Epithelial cell of esophagus (primary cell): ENCODE data around the gene EDC4.

Experiments
- DNase-seq: peaks from one replicate; pipeline ENCODE4 v3.0.0; 2010; ENCODE audit warnings: low read depth
- H3K4me3 ChIP-seq: 2 replicates; pipeline ENCODE4 v1.5.1; 2011; ENCODE audit warnings: mild to moderate bottlenecking, low read length, control low read depth
- TF ChIP-seq, protein P1 (sequence below): IDR thresholded peaks from 2 replicates; pipeline ENCODE4 v1.5.1; 2011; ENCODE audit warnings: low read depth, mild to moderate bottlenecking, low read length, control low read depth, inconsistent platforms; ENCODE audit not compliant: insufficient read depth; ENCODE audit errors: missing control alignments

The EDC4 gene

DNA sequence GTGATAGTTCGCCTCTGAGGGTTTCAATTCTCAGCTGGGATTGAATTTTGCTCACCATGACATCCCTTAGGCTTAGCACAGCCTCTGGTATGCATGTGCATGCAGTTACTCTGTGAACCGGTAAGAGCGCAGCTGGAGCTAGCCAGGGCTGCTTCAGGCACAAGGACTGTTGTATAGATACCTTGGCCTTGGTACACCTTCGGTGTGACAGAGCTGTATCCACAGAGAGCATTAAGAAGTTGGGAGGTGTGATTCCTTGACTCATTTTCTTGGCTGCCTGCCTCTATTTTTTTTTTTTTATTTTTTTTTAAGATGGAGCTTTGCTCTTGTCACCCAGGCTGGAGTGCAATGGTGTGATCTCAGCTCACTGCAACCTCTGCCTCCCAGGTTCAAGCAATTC, 28.4 kb upstream of the EDC4 start:
- TF ChIP-seq, protein P1, sequence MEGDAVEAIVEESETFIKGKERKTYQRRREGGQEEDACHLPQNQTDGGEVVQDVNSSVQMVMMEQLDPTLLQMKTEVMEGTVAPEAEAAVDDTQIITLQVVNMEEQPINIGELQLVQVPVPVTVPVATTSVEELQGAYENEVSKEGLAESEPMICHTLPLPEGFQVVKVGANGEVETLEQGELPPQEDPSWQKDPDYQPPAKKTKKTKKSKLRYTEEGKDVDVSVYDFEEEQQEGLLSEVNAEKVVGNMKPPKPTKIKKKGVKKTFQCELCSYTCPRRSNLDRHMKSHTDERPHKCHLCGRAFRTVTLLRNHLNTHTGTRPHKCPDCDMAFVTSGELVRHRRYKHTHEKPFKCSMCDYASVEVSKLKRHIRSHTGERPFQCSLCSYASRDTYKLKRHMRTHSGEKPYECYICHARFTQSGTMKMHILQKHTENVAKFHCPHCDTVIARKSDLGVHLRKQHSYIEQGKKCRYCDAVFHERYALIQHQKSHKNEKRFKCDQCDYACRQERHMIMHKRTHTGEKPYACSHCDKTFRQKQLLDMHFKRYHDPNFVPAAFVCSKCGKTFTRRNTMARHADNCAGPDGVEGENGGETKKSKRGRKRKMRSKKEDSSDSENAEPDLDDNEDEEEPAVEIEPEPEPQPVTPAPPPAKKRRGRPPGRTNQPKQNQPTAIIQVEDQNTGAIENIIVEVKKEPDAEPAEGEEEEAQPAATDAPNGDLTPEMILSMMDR: peak; percentile 37
- DNase-seq: peak; percentile 83
- no peak overlapping the region for H3K4me3 ChIP-seq

DNA sequence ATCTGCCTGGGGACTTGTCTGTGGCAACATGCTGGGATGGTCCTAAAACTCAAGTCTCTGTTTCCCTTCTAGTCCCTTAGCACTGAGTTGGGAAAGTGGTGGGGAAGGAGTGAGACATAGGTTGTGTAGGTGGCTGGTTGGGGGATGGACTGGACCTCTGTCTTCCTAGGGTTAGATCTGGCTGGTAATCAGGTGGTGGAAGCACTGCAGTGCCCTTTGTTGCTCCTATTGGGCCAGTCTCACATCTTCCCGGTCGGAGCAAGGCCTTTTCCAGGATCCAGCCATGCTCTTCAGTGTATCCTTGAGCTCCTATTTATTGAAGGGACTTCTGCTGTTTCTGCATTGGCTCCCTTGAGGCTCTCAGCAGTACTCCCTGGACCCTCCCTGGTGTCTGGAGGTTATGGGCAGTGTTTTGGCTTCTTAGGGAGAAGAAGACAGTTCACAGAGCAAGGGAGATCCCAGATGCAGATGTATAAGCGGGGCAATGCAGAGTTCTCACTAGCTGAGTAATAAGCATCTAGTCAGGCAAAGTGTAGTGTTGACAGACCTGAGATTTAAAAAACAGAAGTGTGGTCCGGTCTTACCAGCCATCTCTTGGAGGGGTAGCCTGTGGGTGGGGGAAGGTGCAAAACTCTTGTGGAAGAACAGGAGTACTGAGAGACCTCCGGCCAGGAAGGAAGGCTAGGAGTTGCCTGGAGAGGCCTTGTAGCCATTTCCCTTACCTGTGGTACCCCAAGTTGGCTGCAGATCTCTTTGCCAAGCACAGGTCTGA, 27.4 kb upstream of the EDC4 start:
- TF ChIP-seq, protein P1: no peak
- DNase-seq: no peak
- H3K4me3 ChIP-seq: peak overlapping the region; percentile 74

DNA sequence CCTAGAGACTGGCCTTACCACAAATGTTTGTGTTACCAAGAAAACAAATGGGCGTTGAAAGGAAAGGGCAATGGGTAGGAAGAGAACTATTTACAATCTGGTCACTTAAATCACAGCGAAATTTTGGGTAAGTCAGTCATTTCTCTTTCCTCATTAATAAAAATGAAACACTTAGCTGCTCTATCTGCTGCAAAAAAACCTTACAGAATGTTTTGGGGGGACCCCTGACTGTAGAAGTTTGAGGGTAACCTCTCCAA, 26.9 kb upstream of the EDC4 start:
- DNase-seq: no peak
- TF ChIP-seq, protein P1: no peak

DNA sequence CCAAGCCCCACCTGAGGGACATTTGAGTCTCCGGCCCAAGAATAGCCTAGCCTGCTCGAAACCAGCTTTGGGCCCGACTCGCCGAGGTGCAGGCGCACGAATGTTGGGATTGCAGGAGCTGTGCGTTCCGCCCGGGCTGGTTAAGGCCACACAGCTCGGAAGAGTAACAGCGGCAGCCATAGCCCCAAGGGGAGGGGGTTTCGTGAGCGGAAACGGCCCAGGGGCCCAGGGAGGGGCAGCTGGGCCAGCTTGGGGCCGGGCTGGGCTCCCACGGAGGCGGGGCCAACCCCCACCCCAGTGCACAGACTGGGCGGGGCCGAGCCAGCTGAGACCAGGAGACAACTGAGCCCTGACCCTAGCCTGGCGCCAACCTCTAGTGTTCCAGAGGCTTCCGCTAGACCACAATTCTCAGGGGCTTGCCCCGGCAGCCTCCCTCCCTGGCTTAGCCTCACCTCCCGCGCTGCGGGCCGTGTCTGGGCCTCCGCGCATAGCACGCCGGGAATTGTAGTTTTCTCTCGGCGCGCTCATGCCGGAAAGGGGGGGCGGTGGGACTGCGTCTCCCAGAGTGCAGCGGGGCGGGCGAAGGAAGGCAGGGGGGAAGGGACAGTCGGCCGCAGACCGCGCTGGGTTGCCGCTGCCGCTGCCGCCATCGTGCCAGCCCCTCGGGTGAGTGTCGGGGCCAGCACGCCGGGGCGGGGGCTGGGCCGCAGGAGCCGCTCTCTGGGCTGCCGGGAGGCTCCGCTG, 26.4 kb upstream of the EDC4 start, which contains the start of gene NUTF2:
Gene NUTF2 (plus strand): TSS at position 614 of the 744 bp plus-strand sequence. CDS start 18,198 bp downstream, outside the sequence.
- peak; percentile 94 for DNase-seq
- TF ChIP-seq, protein P1: no peak
- H3K4me3 ChIP-seq: peak within 1 kb of the TSS; percentile 74

More for the DNA sequence above, 26.9 kb upstream of the EDC4 start:
- peak overlapping the region; percentile 74 for H3K4me3 ChIP-seq

DNA sequence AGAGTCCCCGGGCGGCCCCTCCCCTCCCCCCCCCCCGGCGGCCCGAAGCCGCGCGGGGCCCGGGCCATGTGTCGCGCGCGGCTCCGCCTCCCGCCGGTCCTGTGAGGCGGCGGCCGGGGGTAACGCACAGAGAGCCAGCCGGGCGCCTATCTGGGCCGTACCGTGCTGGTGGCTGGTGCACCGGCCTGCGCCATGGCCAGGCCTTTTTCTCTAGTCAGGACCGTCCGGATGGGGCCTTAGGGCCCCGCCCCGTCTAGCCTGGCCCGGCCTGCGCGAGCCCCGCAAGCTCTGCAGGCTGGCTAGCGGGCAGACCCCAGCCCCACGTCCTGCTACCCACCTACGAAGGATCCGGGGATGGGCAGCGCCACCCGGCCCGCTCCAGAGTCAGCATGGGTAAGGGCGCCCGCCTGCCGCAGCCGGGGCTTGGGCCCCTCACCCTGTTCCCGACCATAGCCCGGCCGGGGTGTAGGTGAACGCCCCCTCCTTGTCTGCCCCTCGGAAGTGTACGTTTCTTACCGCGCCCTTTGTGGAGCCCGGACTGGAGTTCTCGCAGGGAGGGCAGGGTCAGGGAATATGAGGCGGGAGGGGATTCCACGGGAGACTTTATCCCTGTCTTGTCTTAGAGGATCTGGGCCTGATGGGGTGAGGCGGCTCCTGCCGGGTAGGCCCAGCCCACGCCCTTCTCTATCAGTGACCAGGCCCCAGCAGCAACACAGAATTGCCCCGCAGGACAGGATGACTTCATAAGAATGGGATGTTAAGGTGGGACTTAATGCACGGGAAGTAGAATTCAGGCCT, 25.6 kb upstream of the EDC4 start, which contains the start of gene CENPT:
Gene CENPT (minus strand): TSS at position 630 of the 798 bp plus-strand sequence. CDS start 13,834 bp downstream, outside the sequence.
- peak; percentile 90 for DNase-seq
- TF ChIP-seq, protein P1: no peak
- H3K4me3 ChIP-seq: peak within 1 kb of the TSS; percentile 74

DNA sequence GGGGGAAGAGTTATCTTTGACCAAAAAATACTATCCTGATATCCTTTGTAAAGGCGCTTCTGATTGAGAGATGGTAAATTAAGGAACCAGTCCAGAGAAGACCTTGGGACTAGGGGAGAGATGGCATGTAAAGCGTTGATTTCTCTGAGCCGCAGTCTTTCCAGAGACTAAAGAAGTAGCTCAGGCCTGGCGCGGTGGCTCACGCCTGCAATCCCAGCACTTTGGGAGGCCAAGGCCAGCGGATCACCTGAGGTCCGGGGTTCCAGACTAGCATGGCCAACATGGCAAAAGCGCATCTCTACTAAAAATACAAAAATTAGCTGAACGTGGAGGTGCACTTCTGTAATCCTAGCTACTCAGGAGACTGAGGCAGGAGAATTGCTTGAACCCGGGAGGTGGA, 24.7 kb upstream of the EDC4 start:
- no peak for DNase-seq
- TF ChIP-seq, protein P1: no peak
- peak overlapping the region; percentile 74 for H3K4me3 ChIP-seq
